CD14-positive monocyte (primary cell): Measurements from ENCODE around the gene PLCD3. TPM values are rescaled to one million over a fixed set of nuclear protein-coding genes. Genes with fewer than 3 reads are reported as not detected.

Source experiments
- DNase-seq, 3 donors: peaks; one replicate each; pipeline ENCODE4 v3.0.0-alpha.2; 2011 to 2022
- H2AFZ ChIP-seq: 2 replicates; pipeline ENCODE4 v1.6.0; 2012; ENCODE audit warnings: mild to moderate bottlenecking, low read depth, low read length, inconsistent platforms; ENCODE audit not compliant: insufficient read depth, poor library complexity, severe bottlenecking
- H3K27ac ChIP-seq, 2 donors: 1 replicate in 1 of 2; 2 replicates in 1 of 2; pipeline ENCODE4 v1.5.1; 2012 to 2013; ENCODE audit warnings: low read length in 2 of 2, control low read depth in 1 of 2, inconsistent platforms in 1 of 2, low read depth in 1 of 2, mild to moderate bottlenecking in 1 of 2
- H3K27me3 ChIP-seq, 2 donors: one replicate each; pipeline versions ENCODE4 v1.6.0 to v1.6.1; 2011 to 2013; ENCODE audit warnings: low read length in 2 of 2; ENCODE audit not compliant: control insufficient read depth in 2 of 2, insufficient read depth in 2 of 2
- H3K36me3 ChIP-seq, 2 donors: replicated peaks in 1 of 2; 1 replicate in 1 of 2; 2 replicates in 1 of 2; pipeline versions ENCODE4 v1.5.1 to v1.6.1; 2012 to 2013; ENCODE audit warnings: low read length in 2 of 2, control low read depth in 1 of 2, inconsistent platforms in 1 of 2, mild to moderate bottlenecking in 1 of 2; ENCODE audit not compliant: insufficient read depth in 2 of 2, control insufficient read depth in 1 of 2
- H3K4me1 ChIP-seq, 2 donors: 1 replicate in 1 of 2; 2 replicates in 1 of 2; pipeline versions ENCODE4 v1.5.1 to v1.6.1; 2012 to 2013; ENCODE audit warnings: low read length in 2 of 2, control low read depth in 1 of 2, inconsistent platforms in 1 of 2, mild to moderate bottlenecking in 1 of 2, moderate library complexity in 1 of 2; ENCODE audit not compliant: insufficient read depth in 2 of 2, control insufficient read depth in 1 of 2
- H3K4me2 ChIP-seq: replicated peaks from 2 replicates; pipeline ENCODE3; 2012; ENCODE audit warnings: low read length, moderate library complexity, mild to moderate bottlenecking; ENCODE audit not compliant: poor library complexity, severe bottlenecking; ENCODE audit errors: extremely low read depth
- H3K4me3 ChIP-seq, 3 experiments: fragments of 200-600 bp in 1 of 3; sonication (generic) in 1 of 3; replicated peaks in 1 of 3; 1 replicate in 2 of 3; 2 replicates in 1 of 3; pipeline ENCODE4 v1.5.1; 2011 to 2013; ENCODE audit warnings: low read length in 3 of 3, mild to moderate bottlenecking in 3 of 3, control low read depth in 2 of 3, low read depth in 2 of 3, inconsistent platforms in 1 of 3, moderate library complexity in 1 of 3
- H3K79me2 ChIP-seq: 2 replicates; pipeline ENCODE4 v1.6.0; 2012; ENCODE audit warnings: mild to moderate bottlenecking, control low read depth, inconsistent platforms, low read length, moderate library complexity; ENCODE audit not compliant: insufficient read depth
- H3K9ac ChIP-seq: 2 replicates; pipeline ENCODE4 v1.6.0; 2017; ENCODE audit warnings: low read length, mild to moderate bottlenecking; ENCODE audit not compliant: insufficient read depth, poor library complexity, severe bottlenecking
- H3K9me3 ChIP-seq, 2 donors: replicated peaks in 1 of 2; 1 replicate in 1 of 2; 2 replicates in 1 of 2; pipeline versions ENCODE4 v1.5.1 to v1.6.1; 2012 to 2013; ENCODE audit warnings: low read length in 2 of 2, control low read depth in 1 of 2; ENCODE audit not compliant: control insufficient read depth in 1 of 2, insufficient read depth in 1 of 2
- H4K20me1 ChIP-seq: 2 replicates; pipeline ENCODE4 v1.6.0; 2012; ENCODE audit warnings: mild to moderate bottlenecking, low read length, control low read depth, moderate library complexity; ENCODE audit not compliant: insufficient read depth
- H3K27ac Mint-ChIP-seq, 7 donors: one replicate each; pipeline ENCODE4 v1.8.0; 2020; ENCODE audit warnings: mild to moderate bottlenecking in 7 of 7, mixed read lengths in 7 of 7, moderate library complexity in 6 of 7, inconsistent platforms in 2 of 7
- H3K27me3 Mint-ChIP-seq, 3 donors: one replicate each; pipeline ENCODE4 v1.8.0; 2021 to 2022; ENCODE audit warnings: low read depth in 3 of 3, mild to moderate bottlenecking in 3 of 3, mixed read lengths in 3 of 3, moderate library complexity in 3 of 3, inconsistent platforms in 1 of 3
- H3K36me3 Mint-ChIP-seq, 2 donors: one replicate each; pipeline ENCODE4 v1.8.0; 2020; ENCODE audit warnings: mixed read lengths in 2 of 2, inconsistent platforms in 1 of 2, mild to moderate bottlenecking in 1 of 2
- H3K4me1 Mint-ChIP-seq: one replicate; pipeline ENCODE4 v1.8.0; 2020; ENCODE audit warnings: mild to moderate bottlenecking, mixed read lengths
- H3K4me3 Mint-ChIP-seq, 2 donors: one replicate each; pipeline ENCODE4 v1.8.0; 2020; ENCODE audit warnings: mild to moderate bottlenecking in 2 of 2, mixed read lengths in 2 of 2, moderate library complexity in 1 of 2
- H3K9me3 Mint-ChIP-seq, 7 donors: one replicate each; pipeline ENCODE4 v1.8.0; 2020 to 2022; ENCODE audit warnings: mixed read lengths in 7 of 7, mild to moderate bottlenecking in 6 of 7, moderate library complexity in 6 of 7, inconsistent platforms in 2 of 7
- CTCF ChIP-seq: fragments of 200-600 bp; IDR thresholded peaks from one replicate; pipeline ENCODE4 v1.8.0; 2022; ENCODE audit warnings: antibody characterized with exemption, mild to moderate bottlenecking
- WGBS: methylation state at CpG from one replicate; pipeline ENCODE4 v1.1.5; 2013; ENCODE audit warnings: missing lambda C conversion rate; ENCODE audit not compliant: insufficient coverage; 5-methylcytosine and 5-hydroxymethylcytosine counted together
- intact Hi-C, 2 donors: fragments of 100-400 bp; cut with micrococcal nuclease; formaldehyde crosslinking; loops; one replicate each; pipeline versions ENCODE4 v1.15.0 to v1.15.1; 2023
- polyA plus RNA-seq, 3 donors: library from polyadenylated mRNA; depleted of rRNA in 1 of 3; unstranded in 2 of 3; stranded (reverse) in 1 of 3; fragments of 300-500 nt in 2 of 3; fragments of >200 nt in 1 of 3; fragmentation: Illumina TruSeq in 2 of 3; gene quantifications; 1 replicate in 2 of 3; 2 replicates in 1 of 3; pipeline ENCODE4 v1.2.3, GENCODE V29; 2012 to 2021

The PLCD3 gene
- polyA plus RNA-seq, 3 donors: 0.97 to 25.8 (median 2.5) TPM

GRCh38 chr17:45132572-45133463, 503 bp upstream of the PLCD3 start:
- under 1% methylated on average over 58 of the region's 71 CpGs for WGBS
- Histone ChIP-seq H3K36me3 (no peaks in the 10 kb centered on the region), H4K20me1 (no peaks in the 10 kb centered on the region), H3K27ac (peak overlapping the region; percentile 61 to 75), H3K4me3 (peak overlapping the region; percentile 73 to 98 (median 95)), H3K4me2 (peak overlapping the region; percentile 98), H3K9ac (peak overlapping the region; percentile 75), H3K27me3 (peaks cover 0 to 8% of the 10 kb centered on the region in 2 donors), H3K4me1 (peaks cover 20 to 31% of the 10 kb centered on the region in 2 donors), H3K9me3 (no peaks in the 10 kb centered on the region), H3K79me2 (peaks cover 5% of the 10 kb centered on the region), H2AFZ (peak overlapping the region; percentile 99)
- intact Hi-C loops: loop anchor here (1.0 to 10.0 kb wide), 4 partner anchors 36 to 358 kb away; no protein-coding TSS in a partner anchor
- peak; percentile 67 to 74 (median 72) for DNase-seq
- H3K4me3 Mint-ChIP-seq: peak overlapping the region; percentile 89 to 93
- peaks cover 7 to 16% (median 12%) of the 10 kb centered on the region in 3 donors for H3K27me3 Mint-ChIP-seq
- peak overlapping the region; percentile 63 to 90 (median 82) for H3K27ac Mint-ChIP-seq
- peaks cover 0 to 2% of the 10 kb centered on the region in 2 donors for H3K36me3 Mint-ChIP-seq
- peak; percentile 85 for TF ChIP-seq CTCF
- peaks cover 26% of the 10 kb centered on the region for H3K4me1 Mint-ChIP-seq
- H3K9me3 Mint-ChIP-seq: no peaks in the 10 kb centered on the region

GRCh38 chr17:45131616-45132319, 547 bp downstream of the PLCD3 start:
- Mint-ChIP-seq H3K27ac (peak overlapping the region in 1 of 7 donors; percentile 75), H3K27me3 (peaks cover 7 to 16% (median 12%) of the 10 kb centered on the region in 3 donors), H3K9me3 (no peaks in the 10 kb centered on the region), H3K36me3 (no peaks in the 10 kb centered on the region), H3K4me1 (peaks cover 29% of the 10 kb centered on the region), H3K4me3 (peak overlapping the region; percentile 75 to 78)
- peak; percentile 100 for TF ChIP-seq CTCF
- H2AFZ ChIP-seq: peak overlapping the region; percentile 99
- DNase-seq: peak in 2 of 3 donors; percentile 16 to 41
- peak overlapping the region; percentile 56 to 98 (median 64) for H3K4me3 ChIP-seq
- no peaks in the 10 kb centered on the region for H3K36me3 ChIP-seq
- peaks cover 20 to 30% of the 10 kb centered on the region in 2 donors for H3K4me1 ChIP-seq
- peak overlapping the region; percentile 98 for H3K4me2 ChIP-seq
- H3K79me2 ChIP-seq: peaks cover 5% of the 10 kb centered on the region
- peak overlapping the region; percentile 53 for H3K9ac ChIP-seq
- no peaks in the 10 kb centered on the region for H4K20me1 ChIP-seq
- 8% methylated on average over 45 of the region's 46 CpGs for WGBS
- H3K27me3 ChIP-seq: peaks cover 0 to 8% of the 10 kb centered on the region in 2 donors
- H3K27ac ChIP-seq: no peak overlapping the region
- H3K9me3 ChIP-seq: no peaks in the 10 kb centered on the region
- intact Hi-C loops: loop anchor here (5.0 to 10.0 kb wide), 3 partner anchors 34 to 357 kb away; no protein-coding TSS in a partner anchor
